HCT116 (cell line): ENCODE measurements around the gene CLDN14. TPM values are rescaled to one million over a fixed set of nuclear protein-coding genes. Genes with fewer than 3 reads are reported as not detected.

Experiments used
- ATAC-seq: fragments of 200-7000 bp; cut with Tn5 transposase; 2 replicates; pipeline ENCODE4 v1.9.1; 2020; ENCODE audit warnings: mild to moderate bottlenecking, moderate library complexity
- BruUV-seq: library from RNA; stranded (reverse); fragments of 400-500 nt; replicated peaks from 2 replicates; lab custom pipeline; 2021; lab: Mats Ljungman, UMichigan
- CTCF ChIA-PET: fragments of 300-600 bp; sonication (Branson Sonifier 250); formaldehyde crosslinking; loops from one replicate; lab custom pipeline; 2021; ENCODE audit warnings: antibody characterized with exemption; lab: Charles Lee
- POLR2A ChIA-PET: fragments of 300-600, 350-600 bp; sonication (Branson Sonifier 250); formaldehyde crosslinking; loops from one replicate; lab custom pipeline; 2021; ENCODE audit warnings: antibody characterized with exemption; lab: Charles Lee
- RAD21 ChIA-PET, 2 experiments: fragments of 300-600 bp; sonication (Branson Sonifier 250); formaldehyde crosslinking; loops; one replicate each; lab custom pipeline; 2023; ENCODE audit warnings: low total read pairs in 2 of 2; ENCODE audit not compliant: uncharacterized antibody in 2 of 2, unreplicated experiment in 2 of 2, low non-redundant PET in 1 of 2; lab: Charles Lee
- DNase-seq: peaks from one replicate; pipeline ENCODE4 v3.0.0-alpha.2; 2010; ENCODE audit warnings: low read depth, low spot score
- H2AFZ ChIP-seq: fragments of 200-600 bp; shearing (Covaris generic), sonication (generic); 2 replicates; pipeline ENCODE4 v1.6.1; 2017; ENCODE audit warnings: low read depth, mixed run types, mixed read lengths, antibody characterized with exemption, low read length; ENCODE audit not compliant: poor library complexity, severe bottlenecking
- H3K27ac ChIP-seq: 2 replicates; pipeline ENCODE4 v1.5.1; 2012; ENCODE audit warnings: low read depth, low read length
- H3K27me3 ChIP-seq: fragments of 200-600 bp; sonication (generic); 2 replicates; pipeline ENCODE4 v1.6.1; 2016; ENCODE audit warnings: mixed run types, low read length, mixed read lengths; ENCODE audit not compliant: insufficient read depth
- H3K36me3 ChIP-seq, 2 experiments: fragments of 200-500 bp in 1 of 2; fragments of 200-600 bp in 1 of 2; sonication (Bioruptor generic) in 1 of 2; sonication (generic) in 1 of 2; 2 replicates each; pipeline versions ENCODE4 v1.5.1 to v1.6.1; 2014 to 2016; ENCODE audit warnings: low read length in 2 of 2, inconsistent platforms in 1 of 2, mixed read lengths in 1 of 2, mixed run types in 1 of 2; ENCODE audit not compliant: insufficient read depth in 2 of 2, control insufficient read depth in 1 of 2
- H3K4me1 ChIP-seq, 2 experiments: fragments of 200-600 bp in 1 of 2; sonication (generic) in 1 of 2; 2 replicates each; pipeline versions ENCODE4 v1.5.1 to v1.6.1; 2012 to 2017; ENCODE audit warnings: low read length in 2 of 2, inconsistent platforms in 1 of 2, mild to moderate bottlenecking in 1 of 2, mixed read lengths in 1 of 2, mixed run types in 1 of 2, moderate library complexity in 1 of 2; ENCODE audit not compliant: insufficient read depth in 2 of 2, control insufficient read depth in 1 of 2
- H3K4me2 ChIP-seq: fragments of 200-600 bp; sonication (generic); 2 replicates; pipeline ENCODE4 v1.6.1; 2017; ENCODE audit warnings: mixed run types, low read length, mixed read lengths
- H3K4me3 ChIP-seq, 2 experiments: fragments of 200-600 bp in 1 of 2; sonication (generic) in 1 of 2; replicated peaks in 1 of 2; 2 replicates each; pipeline ENCODE4 v1.5.1; 2011 to 2016; ENCODE audit warnings: low read length in 2 of 2, control low read depth in 1 of 2, low read depth in 1 of 2, mild to moderate bottlenecking in 1 of 2, mixed read lengths in 1 of 2, mixed run types in 1 of 2
- H3K79me2 ChIP-seq: fragments of 200-600 bp; sonication (generic); 2 replicates; pipeline ENCODE4 v1.6.1; 2017; ENCODE audit warnings: mild to moderate bottlenecking, mixed run types, low read length, moderate library complexity, mixed read lengths; ENCODE audit not compliant: insufficient read depth
- H3K9ac ChIP-seq: fragments of 200-600 bp; sonication (generic); 2 replicates; pipeline ENCODE4 v1.6.1; 2016; ENCODE audit warnings: low read length, mixed read lengths
- H3K9me2 ChIP-seq: fragments of 200-600 bp; sonication (generic), shearing (Covaris generic); 2 replicates; pipeline ENCODE4 v1.6.1; 2017; ENCODE audit warnings: mixed run types, mild to moderate bottlenecking, moderate library complexity; ENCODE audit not compliant: insufficient read depth
- H3K9me3 ChIP-seq, 2 experiments: fragments of 200-500 bp in 1 of 2; fragments of 200-600 bp in 1 of 2; sonication (Bioruptor generic) in 1 of 2; sonication (generic) in 1 of 2; 2 replicates each; pipeline ENCODE4 v1.6.1; 2014 to 2017; ENCODE audit warnings: low read length in 2 of 2, mixed read lengths in 2 of 2, inconsistent platforms in 1 of 2, low read depth in 1 of 2, mild to moderate bottlenecking in 1 of 2, mixed run types in 1 of 2, moderate library complexity in 1 of 2; ENCODE audit not compliant: control insufficient read depth in 1 of 2, insufficient read depth in 1 of 2
- H4K20me1 ChIP-seq: fragments of 200-600 bp; sonication (generic), shearing (Covaris generic); 2 replicates; pipeline ENCODE4 v1.6.1; 2017; ENCODE audit warnings: mixed run types, mild to moderate bottlenecking, moderate library complexity; ENCODE audit not compliant: insufficient read depth
- CBX3 ChIP-seq: IDR thresholded peaks from 2 replicates; pipeline ENCODE4 v1.6.1; 2012; ENCODE audit warnings: low read depth
- CEBPB ChIP-seq: IDR thresholded peaks from 2 replicates; pipeline ENCODE4 v1.6.1; 2012; ENCODE audit warnings: low read depth
- CTCF ChIP-seq, 3 experiments: fragments of 200-600 bp in 1 of 3; sonication (generic) in 1 of 3; IDR thresholded peaks in 2 of 3; conservative IDR thresholded peaks in 1 of 3; 2 replicates each; pipeline ENCODE4 v1.5.1; 2012 to 2017; ENCODE audit warnings: low read depth in 2 of 3, low read length in 2 of 3, antibody characterized with exemption in 1 of 3, borderline replicate concordance in 1 of 3, control low read depth in 1 of 3, mild to moderate bottlenecking in 1 of 3, mixed read lengths in 1 of 3, mixed run types in 1 of 3, moderate library complexity in 1 of 3; ENCODE audit not compliant: insufficient read depth in 1 of 3
- EGR1 ChIP-seq: IDR thresholded peaks from 2 replicates; pipeline ENCODE4 v1.6.1; 2012; ENCODE audit warnings: low read depth
- ELF1 ChIP-seq: IDR thresholded peaks from 2 replicates; pipeline ENCODE4 v1.6.1; 2012; ENCODE audit warnings: low read depth, borderline replicate concordance
- EZH2 ChIP-seq: fragments of 200-600 bp; sonication (generic); IDR thresholded peaks from 2 replicates; pipeline ENCODE4 v1.6.1; 2017; ENCODE audit warnings: antibody characterized with exemption, mixed run types
- FOSL1 ChIP-seq: IDR thresholded peaks from 2 replicates; pipeline ENCODE4 v1.6.1; 2012; ENCODE audit warnings: low read depth
- POLR2AphosphoS5 ChIP-seq: IDR thresholded peaks from 2 replicates; pipeline ENCODE4 v1.6.1; 2011; ENCODE audit warnings: mild to moderate bottlenecking, low read depth, low read length, moderate library complexity
- SP1 ChIP-seq: IDR thresholded peaks from 2 replicates; pipeline ENCODE4 v1.6.1; 2012; ENCODE audit warnings: low read depth
- SRF ChIP-seq: IDR thresholded peaks from 2 replicates; pipeline ENCODE4 v1.6.1; 2012; ENCODE audit warnings: low read depth
- ZBTB33 ChIP-seq: IDR thresholded peaks from 2 replicates; pipeline ENCODE4 v1.6.1; 2011; ENCODE audit warnings: mild to moderate bottlenecking, low read length, moderate library complexity; ENCODE audit not compliant: insufficient replicate concordance; ENCODE audit errors: extremely low read depth
- ZFX ChIP-seq: fragments of 450-650 bp; IDR thresholded peaks from 2 replicates; pipeline ENCODE4 v1.6.1; 2017
- ZNF274 ChIP-seq: fragments of 200-500 bp; sonication (Bioruptor generic); IDR thresholded peaks from 2 replicates; pipeline ENCODE4 v1.6.1; 2014; ENCODE audit warnings: mild to moderate bottlenecking, low read depth, low read length, inconsistent platforms
- intact Hi-C: fragments of 100-400 bp; cut with micrococcal nuclease; formaldehyde crosslinking; loops from 2 replicates; pipeline ENCODE4 v1.10.0; 2022
- total RNA-seq: library from RNA; stranded (reverse); gene quantifications from one replicate; pipeline ENCODE4 v1.2.1, GENCODE V29; 2021; ENCODE audit not compliant: unreplicated experiment

CLDN14 gene
- total RNA-seq, 1 experiment from 2014 or later: not detected

GRCh38 chr21:36423771-36424433, 56.0 kb downstream of the CLDN14 start:
- Histone ChIP-seq H3K27me3 (no peaks in the 10 kb centered on the region), H3K4me2 (no peak overlapping the region), H2AFZ (no peak overlapping the region), H3K27ac (no peak overlapping the region), H3K79me2 (no peaks in the 10 kb centered on the region), H3K9me2 (no peaks in the 10 kb centered on the region), H3K4me3 (no peak overlapping the region), H4K20me1 (no peaks in the 10 kb centered on the region), H3K4me1 (peaks cover 0 to 8% of the 10 kb centered on the region in 2 experiments; a peak in 3 of 4 replicates), H3K9me3 (no peaks in the 10 kb centered on the region), H3K9ac (no peak overlapping the region), H3K36me3 (no peaks in the 10 kb centered on the region)
- CTCF ChIA-PET: no interaction called here
- DNase-seq (no peak), ATAC-seq (no peak)
- RAD21 ChIA-PET: no interaction called here
- intact Hi-C loops: loop anchor here (5.0 kb wide), 1 partner anchor 503 kb away; no protein-coding TSS in a partner anchor
- POLR2A ChIA-PET: no interaction called here
- TF ChIP-seq CTCF (IDR thresholded peaks at IDR 0.05 in 2 of 3, conservative IDR thresholded peaks at IDR 0.05 in 1 of 3; ENCODE audit: borderline replicate concordance in 1 of 3, insufficient read depth in 1 of 3, low read depth in 2 of 3, low read length in 2 of 3): no peak
- no peak for TF ChIP-seq SRF
- TF ChIP-seq ZNF274: no peak
- TF ChIP-seq ELF1: no peak
- TF ChIP-seq FOSL1: no peak
- no peak for TF ChIP-seq ZFX
- TF ChIP-seq SP1: no peak
- TF ChIP-seq EZH2: no peak
- TF ChIP-seq CEBPB: no peak
- TF ChIP-seq CBX3: no peak
- no peak for TF ChIP-seq EGR1
- TF ChIP-seq POLR2AphosphoS5: no peak
- no peak for TF ChIP-seq ZBTB33
- BruUV-seq: no TSS peak
